Duodenal mucosa (tissue), 2 donors: ENCODE data around the gene ATRIP.
A peak's percentile ranks its signal among the peaks of the same experiment; 100 is the strongest.

Experiments
- H3K27ac ChIP-seq: one replicate; pipeline ENCODE4 v1.7.0; 2013; ENCODE audit warnings: low read depth, low read length
- H3K27me3 ChIP-seq, 2 donors: one replicate each; pipeline ENCODE4 v1.7.0; 2013; ENCODE audit warnings: low read length in 2 of 2, control low read depth in 1 of 2; ENCODE audit not compliant: insufficient read depth in 2 of 2, control insufficient read depth in 1 of 2
- H3K36me3 ChIP-seq, 2 donors: one replicate each; pipeline ENCODE4 v1.7.0; 2013; ENCODE audit warnings: low read length in 2 of 2, control low read depth in 1 of 2; ENCODE audit not compliant: insufficient read depth in 2 of 2, control insufficient read depth in 1 of 2
- H3K4me1 ChIP-seq, 2 donors: one replicate each; pipeline ENCODE4 v1.7.0; 2013; ENCODE audit warnings: low read length in 2 of 2, control low read depth in 1 of 2; ENCODE audit not compliant: insufficient read depth in 2 of 2, control insufficient read depth in 1 of 2
- H3K4me3 ChIP-seq, 2 donors: one replicate each; pipeline ENCODE4 v1.7.0; 2013; ENCODE audit warnings: low read length in 2 of 2, low read depth in 1 of 2
- H3K9ac ChIP-seq, 2 donors: one replicate each; pipeline ENCODE4 v1.7.0; 2013; ENCODE audit warnings: low read length in 2 of 2, low read depth in 1 of 2
- H3K9me3 ChIP-seq, 2 donors: one replicate each; pipeline ENCODE4 v1.7.0; 2013; ENCODE audit warnings: low read length in 2 of 2, control low read depth in 1 of 2; ENCODE audit not compliant: control insufficient read depth in 1 of 2

The ATRIP gene

GRCh38 chr3:48501196-48501595, 54.7 kb downstream of the ATRIP start:
- H3K4me3 ChIP-seq, result no peak overlapping the region

GRCh38 chr3:48502121-48502520, 55.6 kb downstream of the ATRIP start:
- no peaks in the 10 kb centered on the region for H3K27me3 ChIP-seq
- H3K4me3 ChIP-seq, result no peak overlapping the region
- H3K4me1 ChIP-seq, result peaks cover 14 to 19% of the 10 kb centered on the region in 2 donors
- no peak overlapping the region for H3K9ac ChIP-seq
- H3K27ac ChIP-seq, result no peak overlapping the region
- no peaks in the 10 kb centered on the region for H3K9me3 ChIP-seq
- no peaks in the 10 kb centered on the region for H3K36me3 ChIP-seq

More at GRCh38 chr3:48501196-48501595, 54.7 kb downstream of the ATRIP start:
- Histone ChIP-seq H3K36me3 (no peaks in the 10 kb centered on the region), H3K4me1 (peaks cover 13 to 19% of the 10 kb centered on the region in 2 donors), H3K27me3 (no peaks in the 10 kb centered on the region), H3K27ac (no peak overlapping the region), H3K9me3 (no peaks in the 10 kb centered on the region), H3K9ac (no peak overlapping the region)

- peaks cover 20 to 23% of the 10 kb centered on the region in 2 donors for H3K4me1 ChIP-seq
- H3K27me3 ChIP-seq, result no peaks in the 10 kb centered on the region
- no peak overlapping the region for H3K27ac ChIP-seq
- peak overlapping the region in 1 of 2 donors; percentile 86 for H3K9ac ChIP-seq
- H3K4me3 ChIP-seq, result peak overlapping the region; percentile 73 to 81
- H3K9me3 ChIP-seq, result no peaks in the 10 kb centered on the region
- no peaks in the 10 kb centered on the region for H3K36me3 ChIP-seq
Measured at GRCh38 chr3:48502728-48503168, 56.2 kb downstream of the ATRIP start.

DNA sequence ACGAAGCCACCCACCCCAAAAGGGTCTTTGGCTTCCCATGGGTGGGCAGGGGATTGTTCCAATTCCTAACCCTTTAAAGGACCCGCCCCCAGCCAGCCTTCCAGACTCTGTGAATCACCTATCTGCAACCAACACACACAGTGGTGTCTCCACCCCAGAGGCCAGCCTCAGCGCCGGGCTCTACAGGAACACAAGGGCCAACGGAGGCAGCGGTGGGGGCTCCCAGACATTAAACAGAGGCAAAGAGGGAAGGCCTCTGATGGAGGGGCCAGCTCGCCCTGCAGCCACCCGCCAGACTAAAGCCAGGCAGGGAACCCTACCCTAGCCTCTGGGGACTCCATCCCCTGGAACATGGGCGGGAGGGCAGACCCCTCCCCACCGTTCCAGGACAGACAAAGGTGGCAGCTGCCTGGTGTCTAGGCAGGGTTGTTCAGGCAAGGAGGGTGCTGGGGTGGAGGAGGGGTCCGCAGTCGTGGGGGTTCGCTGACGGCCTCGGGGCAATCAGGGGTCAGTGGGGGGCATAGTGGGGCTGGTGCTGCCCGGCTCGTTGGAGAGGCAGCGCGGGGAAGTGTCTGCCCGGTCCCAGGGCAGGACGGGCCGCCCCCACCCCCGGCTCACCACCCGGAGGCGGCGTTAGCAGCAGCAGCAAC, 57.0 kb downstream of the ATRIP start:
- H3K27ac ChIP-seq, result peak overlapping the region; percentile 91
- H3K9ac ChIP-seq, result peak overlapping the region; percentile 76 to 86
- no peaks in the 10 kb centered on the region for H3K9me3 ChIP-seq
- peaks cover 22 to 23% of the 10 kb centered on the region in 2 donors for H3K4me1 ChIP-seq
- no peaks in the 10 kb centered on the region for H3K27me3 ChIP-seq
- H3K4me3 ChIP-seq, result peak overlapping the region; percentile 73 to 81
- no peaks in the 10 kb centered on the region for H3K36me3 ChIP-seq

DNA sequence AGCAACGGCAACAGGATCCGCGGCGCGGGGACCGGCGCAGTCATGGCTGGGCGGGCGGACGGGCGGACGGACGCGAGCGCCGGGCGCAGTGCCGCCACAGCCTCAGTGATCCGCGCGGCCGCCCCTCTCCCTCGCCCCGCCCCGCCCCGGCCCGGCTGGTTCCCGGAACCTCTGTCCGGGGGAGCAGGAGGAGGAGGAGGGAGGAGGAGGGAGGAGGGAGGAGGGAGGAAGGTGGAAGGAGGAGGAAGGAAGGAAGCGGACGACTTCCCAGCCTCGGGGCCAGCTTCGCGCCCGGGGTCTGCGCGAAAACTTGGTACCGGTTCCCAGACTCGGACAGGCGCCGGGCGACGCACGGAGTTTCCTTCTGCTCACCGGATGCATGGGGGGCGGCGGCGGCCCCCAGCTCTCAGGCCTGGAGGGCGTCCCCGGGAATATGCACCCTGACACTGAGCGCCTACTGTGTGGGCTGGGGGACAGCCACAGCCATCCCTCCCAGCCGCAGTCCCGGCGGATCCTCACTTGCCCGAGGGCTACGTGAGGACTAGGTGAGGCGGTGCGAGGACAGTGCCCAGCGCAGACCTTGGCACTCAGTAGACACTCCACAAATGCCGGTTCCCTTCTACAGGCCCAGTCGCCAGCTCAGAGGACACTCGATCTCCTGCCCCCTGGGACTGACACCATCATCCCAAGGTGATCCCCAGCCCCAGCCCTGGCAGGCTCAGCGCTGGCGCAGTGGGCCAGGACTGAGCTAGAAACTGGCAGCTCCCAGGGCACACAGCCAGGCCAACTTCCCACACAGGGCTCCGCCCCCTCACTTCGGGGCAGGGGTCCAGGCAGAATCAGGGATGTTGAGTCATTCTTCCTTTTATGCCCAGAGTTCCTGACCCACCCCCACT, 57.8 kb downstream of the ATRIP start, which contains the start of gene SHISA5:
Gene SHISA5, minus strand, starts transcription at position 124 of the 896 bp plus-strand sequence. Its CDS starts 80 bp downstream, at position 44.
- Histone ChIP-seq H3K36me3 (no peaks in the 10 kb centered on the region), H3K27ac (peak within 1 kb of the TSS; percentile 91), H3K9ac (peak within 1 kb of the TSS; percentile 85 to 86), H3K4me1 (peaks cover 22 to 23% of the 10 kb centered on the region in 2 donors), H3K27me3 (no peaks in the 10 kb centered on the region), H3K9me3 (no peaks in the 10 kb centered on the region), H3K4me3 (peak within 1 kb of the TSS; percentile 73 to 81)

GRCh38 chr3:48505146-48505545, 58.6 kb downstream of the ATRIP start:
- Histone ChIP-seq H3K9ac (peak overlapping the region; percentile 78 to 85), H3K36me3 (no peaks in the 10 kb centered on the region), H3K4me3 (peak overlapping the region in 1 of 2 donors; percentile 73), H3K27me3 (no peaks in the 10 kb centered on the region), H3K9me3 (no peaks in the 10 kb centered on the region), H3K4me1 (peaks cover 22 to 23% of the 10 kb centered on the region in 2 donors), H3K27ac (no peak overlapping the region)

DNA sequence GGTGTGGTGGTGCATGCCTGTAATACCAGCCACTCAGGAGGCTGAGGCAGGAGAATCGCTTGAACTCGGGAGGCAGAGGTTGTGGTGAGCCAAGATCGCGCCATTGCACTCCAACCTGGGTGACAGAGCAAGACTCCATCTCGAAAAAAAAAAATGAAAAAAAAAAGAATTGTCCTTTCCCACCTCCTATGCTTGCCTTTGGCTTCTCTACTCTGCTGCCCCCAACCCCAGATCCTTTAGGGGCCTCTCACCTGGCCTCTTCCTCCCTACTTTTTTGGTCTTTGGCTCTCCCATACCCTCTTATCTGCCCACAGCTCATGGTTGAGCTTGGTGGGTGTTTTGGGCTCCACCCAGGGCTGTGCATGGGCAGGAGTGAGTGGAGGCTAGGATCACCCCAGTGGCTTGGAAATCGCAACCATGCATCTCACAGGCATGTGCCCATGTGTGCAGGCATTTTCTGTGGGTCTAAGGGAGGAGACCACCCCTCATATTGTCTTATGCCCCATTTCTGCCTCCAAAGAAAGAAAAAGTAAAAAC, 59.5 kb downstream of the ATRIP start:
- Histone ChIP-seq H3K27me3 (no peaks in the 10 kb centered on the region), H3K36me3 (no peaks in the 10 kb centered on the region), H3K9ac (no peak overlapping the region), H3K27ac (no peak overlapping the region), H3K4me1 (peaks cover 22 to 23% of the 10 kb centered on the region in 2 donors), H3K9me3 (no peaks in the 10 kb centered on the region), H3K4me3 (no peak overlapping the region)

- peak overlapping the region in 1 of 2 donors; percentile 9 for H3K9ac ChIP-seq
- H3K27ac ChIP-seq, result no peak overlapping the region
Measured at GRCh38 chr3:48507256-48508061, 60.9 kb downstream of the ATRIP start.

GRCh38 chr3:48511551-48511950, 65.0 kb downstream of the ATRIP start:
- no peaks in the 10 kb centered on the region for H3K36me3 ChIP-seq
- no peaks in the 10 kb centered on the region for H3K9me3 ChIP-seq
- H3K27me3 ChIP-seq, result no peaks in the 10 kb centered on the region
- peaks cover 4 to 10% of the 10 kb centered on the region in 2 donors for H3K4me1 ChIP-seq
- no peak overlapping the region for H3K27ac ChIP-seq
- no peak overlapping the region for H3K9ac ChIP-seq
- no peak overlapping the region for H3K4me3 ChIP-seq

More at GRCh38 chr3:48507256-48508061, 60.9 kb downstream of the ATRIP start:
- Histone ChIP-seq H3K36me3 (no peaks in the 10 kb centered on the region), H3K27me3 (no peaks in the 10 kb centered on the region), H3K4me1 (peaks cover 22 to 23% of the 10 kb centered on the region in 2 donors), H3K4me3 (no peak overlapping the region), H3K9me3 (no peaks in the 10 kb centered on the region)
